Transverse colon (tissue), 4 donors: Measurements from ENCODE around the gene MN1. TPM values are rescaled to one million over a fixed set of nuclear protein-coding genes. Genes with fewer than 3 reads are reported as not detected.

Experiments
- DNase-seq: peaks from one replicate; pipeline ENCODE4 v3.0.0-alpha.2; 2019
- H3K27ac ChIP-seq, 4 donors: fragments of 200-600 bp; sonication (generic); 2 replicates each; pipeline ENCODE4 v1.5.1; 2016 to 2018; ENCODE audit warnings: inconsistent platforms in 4 of 4
- H3K27me3 ChIP-seq: fragments of 200-600 bp; sonication (generic); 2 replicates; pipeline ENCODE4 v1.5.1; 2017; ENCODE audit warnings: inconsistent platforms
- H3K36me3 ChIP-seq, 4 donors: fragments of 200-600 bp; sonication (generic); 2 replicates each; pipeline ENCODE4 v1.5.1; 2017 to 2019; ENCODE audit warnings: inconsistent platforms in 4 of 4
- H3K4me1 ChIP-seq, 4 donors: fragments of 200-600 bp; sonication (generic); 2 replicates each; pipeline ENCODE4 v1.5.1; 2017 to 2020; ENCODE audit warnings: inconsistent platforms in 4 of 4
- H3K4me3 ChIP-seq, 4 donors: fragments of 200-600 bp; sonication (generic); 1 replicate in 1 of 4; 2 replicates in 3 of 4; pipeline versions ENCODE4 v1.5.1 to v1.6.1; 2017 to 2019; ENCODE audit warnings: inconsistent platforms in 4 of 4
- H3K9me3 ChIP-seq, 2 donors: fragments of 200-600 bp; sonication (generic); 2 replicates each; pipeline ENCODE4 v1.5.1; 2017 to 2019; ENCODE audit warnings: inconsistent platforms in 2 of 2
- CTCF ChIP-seq, 5 experiments: fragments of 200-600 bp in 3 of 5; fragments of 450-650 bp in 2 of 5; sonication (generic) in 3 of 5; IDR thresholded peaks; 1 replicate in 2 of 5; 2 replicates in 3 of 5; pipeline ENCODE4 v1.5.1; 2016 to 2017; ENCODE audit warnings: antibody characterized with exemption in 5 of 5, inconsistent platforms in 3 of 5, mild to moderate bottlenecking in 2 of 5, moderate library complexity in 1 of 5
- EP300 ChIP-seq: sonication (generic); formaldehyde crosslinking; IDR thresholded peaks from one replicate; pipeline ENCODE4 v1.6.1; 2017; ENCODE audit warnings: antibody characterized with exemption, low read depth
- POLR2A ChIP-seq: fragments of 450-650 bp; IDR thresholded peaks from one replicate; pipeline ENCODE4 v1.6.1; 2016; ENCODE audit warnings: antibody characterized with exemption, mild to moderate bottlenecking, moderate library complexity
- POLR2AphosphoS5 ChIP-seq, 3 donors: sonication (generic); formaldehyde crosslinking; IDR thresholded peaks; one replicate each; pipeline ENCODE4 v1.6.1; 2016; ENCODE audit warnings: antibody characterized with exemption in 3 of 3
- WGBS, 2 donors: methylation state at CpG; one replicate each; pipeline ENCODE4 v1.1.5; 2018; ENCODE audit warnings: low coverage in 1 of 2; 5-methylcytosine and 5-hydroxymethylcytosine counted together
- in situ Hi-C, 4 donors: fragments of 200-750 bp; cut with MboI; loops; one replicate each; pipeline versions ENCODE4 v1.15.0 to v1.15.1; 2017; ENCODE audit warnings: low sequenced_read_pairs in 3 of 4, low pct_ligation_motif_present in 1 of 4, low pct_unique_long_range_greater_than_20kb in 1 of 4
- intact Hi-C: fragments of 100-400 bp; cut with DNase I; formaldehyde crosslinking; loops from one replicate; pipeline ENCODE4 v1.15.1; 2023; ENCODE audit warnings: low total_unique reads
- total RNA-seq, 4 donors: library from RNA; depleted of rRNA; stranded (reverse); fragments of >200 nt; gene quantifications; one replicate each; pipeline ENCODE4 v1.1.0, GENCODE V29; 2016

MN1 gene
- total RNA-seq, 4 donors from 2014 or later = 1.1 to 4.2 (median 3.0) TPM

- peak; percentile 62 for DNase-seq
- Histone ChIP-seq H3K36me3 (no peaks in the 10 kb centered on the region), H3K4me1 (peaks cover 2 to 27% (median 15%) of the 10 kb centered on the region in 4 donors), H3K9me3 (no peaks in the 10 kb centered on the region), H3K4me3 (no peak overlapping the region), H3K27me3 (peaks cover 43% of the 10 kb centered on the region), H3K27ac (no peak overlapping the region)
- intact Hi-C loops (loop anchor here (5.0 kb wide), 1 partner anchor 1047 kb away; no protein-coding TSS in a partner anchor), in situ Hi-C loops (loop anchor here (10.0 to 25.0 kb wide), 4 partner anchors 390 to 1050 kb away; no protein-coding TSS in a partner anchor)
- TF ChIP-seq EP300 (no peak), CTCF (IDR thresholded peaks at IDR 0.05) (peak; percentile 60 to 67 (median 61))
- 32 to 100% methylated on average over 1 to 31 of the region's 31 CpGs for whole genome bisulfite sequencing, 2 donors
These were observed 3.1 kb upstream of the MN1 start for GRCh38 chr22:27804470-27805297.

- H3K9me3 ChIP-seq = no peaks in the 10 kb centered on the region
- in situ Hi-C loops = loop anchor here (10.0 to 25.0 kb wide), 4 partner anchors 389 to 1049 kb away; no protein-coding TSS in a partner anchor
- 63% methylated on average over 11 of the region's 11 CpGs; no CpG with 5 or more reads in 1 of the 2 donors for WGBS, 2 donors
- H3K27me3 ChIP-seq = peaks cover 50% of the 10 kb centered on the region
- DNase-seq = no peak
- intact Hi-C loops = no loop called here
- H3K4me3 ChIP-seq = no peak overlapping the region
- H3K27ac ChIP-seq = no peak overlapping the region
- H3K36me3 ChIP-seq = no peaks in the 10 kb centered on the region
- TF ChIP-seq POLR2A = no peak
- TF ChIP-seq POLR2AphosphoS5 (IDR thresholded peaks at IDR 0.05) = no peak
- TF ChIP-seq EP300 = no peak
- TF ChIP-seq CTCF (IDR thresholded peaks at IDR 0.05) = no peak
- H3K4me1 ChIP-seq = peaks cover 2 to 32% (median 20%) of the 10 kb centered on the region in 4 donors
These were observed 2.4 kb upstream of the MN1 start for GRCh38 chr22:27803841-27804415.

GRCh38 chr22:27802346-27803073, 954 bp upstream of the MN1 start:
- in situ Hi-C loops (loop anchor here (10.0 to 25.0 kb wide), 4 partner anchors 388 to 1048 kb away; no protein-coding TSS in a partner anchor), intact Hi-C loops (no loop called here)
- Histone ChIP-seq H3K9me3 (no peaks in the 10 kb centered on the region), H3K4me3 (peak overlapping the region; percentile 51 to 69 (median 60)), H3K27me3 (peaks cover 64% of the 10 kb centered on the region), H3K36me3 (no peaks in the 10 kb centered on the region), H3K4me1 (peaks cover 2 to 34% (median 20%) of the 10 kb centered on the region in 4 donors), H3K27ac (peak overlapping the region; percentile 58 to 85 (median 80))
- 34 to 44% methylated on average over 14 to 25 of the region's 35 CpGs for WGBS, 2 donors
- TF ChIP-seq POLR2AphosphoS5 (IDR thresholded peaks at IDR 0.05) = no peak
- TF ChIP-seq POLR2A = no peak
- no peak for TF ChIP-seq CTCF (IDR thresholded peaks at IDR 0.05)
- no peak for TF ChIP-seq EP300
- no peak for DNase-seq

GRCh38 chr22:27801202-27801615, 347 bp downstream of the MN1 start:
- Histone ChIP-seq H3K27ac (peak overlapping the region; percentile 58 to 85 (median 80)), H3K9me3 (no peaks in the 10 kb centered on the region), H3K4me3 (peak overlapping the region; percentile 51 to 69 (median 60)), H3K4me1 (peaks cover 2 to 34% (median 20%) of the 10 kb centered on the region in 4 donors), H3K36me3 (no peaks in the 10 kb centered on the region), H3K27me3 (peaks cover 76% of the 10 kb centered on the region)
- TF ChIP-seq POLR2AphosphoS5 (IDR thresholded peaks at IDR 0.05) (no peak), CTCF (IDR thresholded peaks at IDR 0.05) (no peak), POLR2A (no peak), EP300 (no peak)
- DNase-seq = peak; percentile 30
- in situ Hi-C loops = loop anchor here (10.0 to 25.0 kb wide), 4 partner anchors 386 to 1046 kb away; no protein-coding TSS in a partner anchor
- intact Hi-C loops = no loop called here
- 0% methylated on average over 2 to 6 of the region's 58 CpGs for WGBS, 2 donors
